BE2C (cell line): ENCODE data around the gene CTCF.
A peak's percentile ranks its signal among the peaks of the same experiment; 100 is the strongest.

Experiments used
- DNase-seq: peaks from one replicate; pipeline ENCODE4 v3.0.0-alpha.2; 2020
- H3K27me3 ChIP-seq: fragments of 250-450 bp; sonication (Bioruptor Pico); 2 replicates; pipeline ENCODE4 v1.5.1; 2020; ENCODE audit warnings: mild to moderate bottlenecking
- H3K36me3 ChIP-seq: fragments of 250-450 bp; sonication (Bioruptor Pico); 2 replicates; pipeline ENCODE4 v1.5.1; 2020; ENCODE audit warnings: mild to moderate bottlenecking
- H3K4me1 ChIP-seq: fragments of 250-450 bp; sonication (Bioruptor Pico); 2 replicates; pipeline ENCODE4 v1.5.1; 2020
- H3K4me3 ChIP-seq: 2 replicates; pipeline ENCODE4 v1.5.1; 2011; ENCODE audit warnings: low read depth, low read length
- H3K9me3 ChIP-seq: fragments of 250-450 bp; sonication (Bioruptor Pico); 2 replicates; pipeline ENCODE4 v1.5.1; 2020
- CTCF ChIP-seq: IDR thresholded peaks from 2 replicates; pipeline ENCODE4 v1.5.1; 2012; ENCODE audit warnings: mild to moderate bottlenecking, low read depth, low read length

The CTCF gene

GRCh38 chr16:67632415-67633172, 70.3 kb downstream of the CTCF start:
- Histone ChIP-seq H3K36me3 (peaks cover 59% of the 10 kb centered on the region), H3K4me3 (no peak overlapping the region), H3K9me3 (no peaks in the 10 kb centered on the region), H3K27me3 (no peaks in the 10 kb centered on the region), H3K4me1 (no peaks in the 10 kb centered on the region)
- no peak for TF ChIP-seq CTCF
- no peak for DNase-seq

GRCh38 chr16:67636713-67637112, 74.4 kb downstream of the CTCF start:
- H3K36me3 ChIP-seq = peaks cover 66% of the 10 kb centered on the region

GRCh38 chr16:67637625-67638024, 75.3 kb downstream of the CTCF start:
- Histone ChIP-seq H3K4me3 (no peak overlapping the region), H3K9me3 (no peaks in the 10 kb centered on the region), H3K27me3 (no peaks in the 10 kb centered on the region), H3K4me1 (no peaks in the 10 kb centered on the region; the same call in 1 of the 2 replicates), H3K36me3 (peaks cover 60% of the 10 kb centered on the region)
- no peak for TF ChIP-seq CTCF
- DNase-seq = no peak

More at GRCh38 chr16:67636713-67637112, 74.4 kb downstream of the CTCF start:
- H3K9me3 ChIP-seq = no peaks in the 10 kb centered on the region
- DNase-seq = no peak
- TF ChIP-seq CTCF = no peak
- no peaks in the 10 kb centered on the region for H3K27me3 ChIP-seq
- no peak overlapping the region for H3K4me3 ChIP-seq
- no peaks in the 10 kb centered on the region; the same call in 1 of the 2 replicates for H3K4me1 ChIP-seq

- no peak for TF ChIP-seq CTCF
- no peaks in the 10 kb centered on the region for H3K9me3 ChIP-seq
- peak; percentile 40 for DNase-seq
- no peak overlapping the region for H3K4me3 ChIP-seq
- H3K36me3 ChIP-seq = peaks cover 30% of the 10 kb centered on the region
- no peaks in the 10 kb centered on the region for H3K27me3 ChIP-seq
- H3K4me1 ChIP-seq = no peaks in the 10 kb centered on the region; the same call in 1 of the 2 replicates
Observed at GRCh38 chr16:67641779-67642708, 79.7 kb downstream of the CTCF start.

- no peaks in the 10 kb centered on the region for H3K4me1 ChIP-seq
- H3K9me3 ChIP-seq = no peaks in the 10 kb centered on the region
- no peak overlapping the region for H3K4me3 ChIP-seq
- peaks cover 10% of the 10 kb centered on the region for H3K36me3 ChIP-seq
- no peaks in the 10 kb centered on the region for H3K27me3 ChIP-seq
- no peak for TF ChIP-seq CTCF
- no peak for DNase-seq
Observed at GRCh38 chr16:67644038-67644437, 81.7 kb downstream of the CTCF start.
